H1 (cell line): ENCODE results near the gene DGCR6L. TPM values are rescaled to one million over a fixed set of nuclear protein-coding genes. Genes with fewer than 3 reads are reported as not detected.
"Not testable (repeated sequence)": the region's sequence is repeated elsewhere in the genome, so short reads cannot be mapped to it uniquely, and the experiment has no call there.

ENCODE experiments used
- CTCF ChIA-PET: fragments of 300-600 bp; sonication (Branson Sonifier 250); formaldehyde crosslinking; loops from one replicate; lab custom pipeline; 2021; ENCODE audit not compliant: partially characterized antibody; lab: Charles Lee
- POLR2A ChIA-PET: fragments of 300-600 bp; sonication (Branson Sonifier 250); formaldehyde crosslinking; loops from one replicate; lab custom pipeline; 2021; ENCODE audit warnings: inconsistent platforms; ENCODE audit not compliant: partially characterized antibody; lab: Charles Lee
- DNase-seq, 2 experiments: peaks; one replicate each; pipeline versions ENCODE4 v3.0.0 to v3.0.0-alpha.2; 2010 to 2022; ENCODE audit warnings: low spot score in 2 of 2, low read depth in 1 of 2, mixed read lengths in 1 of 2
- FAIRE-seq: peaks from 2 replicates; lab custom pipeline; 2011; peaks lifted over from hg19 to GRCh38; lab: Jason Lieb, UNC
- H2AFZ ChIP-seq: 2 replicates; pipeline ENCODE4 v1.8.1; 2012; ENCODE audit warnings: low read length, inconsistent platforms
- H2AK5ac ChIP-seq: 2 replicates; pipeline ENCODE4 v1.6.1; 2013; ENCODE audit warnings: low read depth, low read length
- H2BK120ac ChIP-seq: replicated peaks from 2 replicates; pipeline ENCODE3; 2013; ENCODE audit warnings: low read depth, low read length, inconsistent platforms
- H2BK12ac ChIP-seq: 2 replicates; pipeline ENCODE4 v1.6.1; 2013; ENCODE audit warnings: low read depth, low read length
- H2BK15ac ChIP-seq: 2 replicates; pipeline ENCODE4 v1.6.1; 2013; ENCODE audit warnings: low read length
- H2BK20ac ChIP-seq: 2 replicates; pipeline ENCODE4 v1.6.1; 2013; ENCODE audit warnings: low read length
- H2BK5ac ChIP-seq: 2 replicates; pipeline ENCODE4 v1.6.1; 2013; ENCODE audit warnings: low read depth, low read length
- H3K14ac ChIP-seq: 2 replicates; pipeline ENCODE4 v1.6.1; 2013; ENCODE audit warnings: inconsistent platforms; ENCODE audit not compliant: insufficient read length
- H3K18ac ChIP-seq: 2 replicates; pipeline ENCODE4 v1.6.1; 2013; ENCODE audit warnings: low read length; ENCODE audit errors: extremely low read depth
- H3K23ac ChIP-seq: 2 replicates; pipeline ENCODE4 v1.6.1; 2013; ENCODE audit warnings: inconsistent platforms; ENCODE audit not compliant: insufficient read length
- H3K23me2 ChIP-seq: 2 replicates; pipeline ENCODE4 v1.6.1; 2013; ENCODE audit warnings: low read depth, low read length
- H3K27ac ChIP-seq: 2 replicates; pipeline ENCODE4 v1.6.1; 2011; ENCODE audit warnings: low read depth, low read length, inconsistent platforms
- H3K27me3 ChIP-seq, 4 experiments: replicated peaks in 1 of 4; 1 replicate in 1 of 4; 2 replicates in 3 of 4; pipeline versions ENCODE4 v1.6.1 to v1.8.1; 2011 to 2013; ENCODE audit warnings: low read length in 3 of 4, mild to moderate bottlenecking in 3 of 4, inconsistent platforms in 2 of 4, mixed read lengths in 2 of 4, moderate library complexity in 1 of 4; ENCODE audit not compliant: control insufficient read depth in 3 of 4, insufficient read depth in 3 of 4; ENCODE audit errors: extremely low read depth in 1 of 4
- H3K36me3 ChIP-seq, 4 experiments: 2 replicates each; pipeline versions ENCODE4 v1.6.1 to v1.8.1; 2011 to 2013; ENCODE audit warnings: mild to moderate bottlenecking in 4 of 4, low read length in 3 of 4, moderate library complexity in 2 of 4, control low read depth in 1 of 4, inconsistent platforms in 1 of 4; ENCODE audit not compliant: insufficient read depth in 4 of 4, control insufficient read depth in 2 of 4
- H3K4ac ChIP-seq: replicated peaks from 2 replicates; pipeline ENCODE3; 2013; ENCODE audit warnings: low read length, low read depth, mixed read lengths, inconsistent platforms; ENCODE audit not compliant: insufficient read length
- H3K4me1 ChIP-seq, 4 experiments: replicated peaks in 1 of 4; 1 replicate in 1 of 4; 2 replicates in 3 of 4; pipeline versions ENCODE4 v1.6.1 to v1.8.1; 2011 to 2013; ENCODE audit warnings: low read length in 3 of 4, inconsistent platforms in 2 of 4, mixed read lengths in 1 of 4; ENCODE audit not compliant: insufficient read depth in 4 of 4, control insufficient read depth in 3 of 4
- H3K4me2 ChIP-seq, 2 experiments: 2 replicates each; pipeline versions ENCODE4 v1.6.1 to v1.8.1; 2011 to 2013; ENCODE audit warnings: low read depth in 2 of 2, low read length in 2 of 2, control low read depth in 1 of 2, inconsistent platforms in 1 of 2, mild to moderate bottlenecking in 1 of 2; ENCODE audit not compliant: insufficient read depth in 1 of 2
- H3K4me3 ChIP-seq, 4 experiments: fragments of 200-600, 300-600 bp in 1 of 4; sonication (generic), shearing (Covaris generic), sonication (Bioruptor Twin) in 1 of 4; 2 replicates each; pipeline versions ENCODE4 v1.5.1 to v1.8.1; 2011 to 2016; ENCODE audit warnings: low read length in 4 of 4, low read depth in 3 of 4, control low read depth in 2 of 4, inconsistent platforms in 2 of 4, mild to moderate bottlenecking in 2 of 4, mixed read lengths in 1 of 4, moderate library complexity in 1 of 4; ENCODE audit not compliant: insufficient read depth in 2 of 4; ENCODE audit errors: extremely low read depth in 1 of 4
- H3K56ac ChIP-seq: replicated peaks from 2 replicates; pipeline ENCODE3; 2013; ENCODE audit warnings: low read depth, mild to moderate bottlenecking, mixed read lengths, low read length, inconsistent platforms; ENCODE audit not compliant: insufficient read length
- H3K79me1 ChIP-seq: 2 replicates; pipeline ENCODE4 v1.6.1; 2013; ENCODE audit warnings: low read depth, low read length, control low read depth
- H3K79me2 ChIP-seq, 2 experiments: 2 replicates each; pipeline versions ENCODE4 v1.6.1 to v1.8.1; 2012 to 2013; ENCODE audit warnings: low read length in 2 of 2, mild to moderate bottlenecking in 2 of 2, inconsistent platforms in 1 of 2; ENCODE audit not compliant: insufficient read depth in 2 of 2, control insufficient read depth in 1 of 2
- H3K9ac ChIP-seq, 4 experiments: replicated peaks in 1 of 4; 1 replicate in 1 of 4; 2 replicates in 3 of 4; pipeline versions ENCODE4 v1.6.1 to v1.8.1; 2011 to 2013; ENCODE audit warnings: low read depth in 3 of 4, low read length in 3 of 4, control low read depth in 2 of 4, mild to moderate bottlenecking in 2 of 4, moderate library complexity in 2 of 4, inconsistent platforms in 1 of 4; ENCODE audit errors: extremely low read depth in 1 of 4
- H3K9me3 ChIP-seq, 2 experiments: 2 replicates each; pipeline versions ENCODE4 v1.6.1 to v1.8.1; 2012 to 2013; ENCODE audit warnings: mild to moderate bottlenecking in 2 of 2, moderate library complexity in 2 of 2, control low read depth in 1 of 2, inconsistent platforms in 1 of 2, low read depth in 1 of 2, low read length in 1 of 2, mixed read lengths in 1 of 2; ENCODE audit not compliant: insufficient read depth in 2 of 2
- H4K20me1 ChIP-seq, 2 experiments: replicated peaks in 1 of 2; 2 replicates each; pipeline versions ENCODE3 to v1.8.1; 2011 to 2013; ENCODE audit warnings: inconsistent platforms in 2 of 2, low read length in 2 of 2, mild to moderate bottlenecking in 1 of 2; ENCODE audit not compliant: insufficient read depth in 2 of 2, control insufficient read depth in 1 of 2
- H4K5ac ChIP-seq: 2 replicates; pipeline ENCODE4 v1.6.1; 2013; ENCODE audit warnings: low read length, low read depth, mixed read lengths, inconsistent platforms; ENCODE audit not compliant: insufficient read length
- H4K8ac ChIP-seq: 2 replicates; pipeline ENCODE4 v1.8.0; 2013; ENCODE audit warnings: mild to moderate bottlenecking, moderate library complexity, low read length, inconsistent platforms; ENCODE audit not compliant: insufficient read depth; ENCODE audit errors: extremely low read depth
- H4K91ac ChIP-seq: replicated peaks from 2 replicates; pipeline ENCODE3; 2013; ENCODE audit warnings: low read length, mixed read lengths, inconsistent platforms; ENCODE audit not compliant: insufficient read length
- CHD2 ChIP-seq: IDR thresholded peaks from 2 replicates; pipeline ENCODE4 v1.6.1; 2012; ENCODE audit warnings: low read length, improper control_type of control experiment
- POLR2AphosphoS5 ChIP-seq: IDR thresholded peaks from 2 replicates; pipeline ENCODE4 v1.6.1; 2011; ENCODE audit warnings: low read depth, low read length
- WGBS, 2 experiments: shearing (Covaris generic) in 1 of 2; methylation state at CpG; one replicate each; pipeline versions ENCODE4 v1.1.6 to v1.1.7; 2013 to 2015; ENCODE audit warnings: low lambda C conversion rate in 2 of 2, mixed read lengths in 2 of 2, inconsistent platforms in 1 of 2, low coverage in 1 of 2, missing lambda C conversion rate in 1 of 2; ENCODE audit not compliant: insufficient replicate concordance in 2 of 2, insufficient coverage in 1 of 2, insufficient read length in 1 of 2; ENCODE audit errors: extremely low coverage in 1 of 2, missing lambda C conversion rate in 1 of 2; 5-methylcytosine and 5-hydroxymethylcytosine counted together
- polyA plus RNA-seq, 7 experiments: library from polyadenylated mRNA; depleted of rRNA in 3 of 7; stranded (reverse) in 5 of 7; unstranded in 2 of 7; fragments of >200 nt in 5 of 7; fragments of 200-250 nt in 2 of 7; gene quantifications; 1 replicate in 5 of 7; 2 replicates in 1 of 7; 4 replicates in 1 of 7; pipeline versions ENCODE4 v1.2.1 to v1.2.3, GENCODE V29; 2011 to 2013; ENCODE audit warnings: missing spikeins in 2 of 7, mixed read lengths in 2 of 7
- total RNA-seq: library from RNA; stranded (reverse); fragmentation: NEBNext Ultra II Directional; extraction: Animal tissue kit (Norgen Biotek cat#: 25700); gene quantifications from 2 replicates; pipeline ENCODE4 v1.2.1, GENCODE V29; 2021

DGCR6L gene
- total and polyA plus RNA-seq, 2 of the 8 experiments (the other 6 are each of a cell fraction or from before 2014, with no cell fraction given) = 43.6 to 72.6 TPM

GRCh38 chr22:20271114-20271994, 48.5 kb downstream of the DGCR6L start (continued):
- TF ChIP-seq POLR2AphosphoS5 (no peak), CHD2 (no peak)

DNA sequence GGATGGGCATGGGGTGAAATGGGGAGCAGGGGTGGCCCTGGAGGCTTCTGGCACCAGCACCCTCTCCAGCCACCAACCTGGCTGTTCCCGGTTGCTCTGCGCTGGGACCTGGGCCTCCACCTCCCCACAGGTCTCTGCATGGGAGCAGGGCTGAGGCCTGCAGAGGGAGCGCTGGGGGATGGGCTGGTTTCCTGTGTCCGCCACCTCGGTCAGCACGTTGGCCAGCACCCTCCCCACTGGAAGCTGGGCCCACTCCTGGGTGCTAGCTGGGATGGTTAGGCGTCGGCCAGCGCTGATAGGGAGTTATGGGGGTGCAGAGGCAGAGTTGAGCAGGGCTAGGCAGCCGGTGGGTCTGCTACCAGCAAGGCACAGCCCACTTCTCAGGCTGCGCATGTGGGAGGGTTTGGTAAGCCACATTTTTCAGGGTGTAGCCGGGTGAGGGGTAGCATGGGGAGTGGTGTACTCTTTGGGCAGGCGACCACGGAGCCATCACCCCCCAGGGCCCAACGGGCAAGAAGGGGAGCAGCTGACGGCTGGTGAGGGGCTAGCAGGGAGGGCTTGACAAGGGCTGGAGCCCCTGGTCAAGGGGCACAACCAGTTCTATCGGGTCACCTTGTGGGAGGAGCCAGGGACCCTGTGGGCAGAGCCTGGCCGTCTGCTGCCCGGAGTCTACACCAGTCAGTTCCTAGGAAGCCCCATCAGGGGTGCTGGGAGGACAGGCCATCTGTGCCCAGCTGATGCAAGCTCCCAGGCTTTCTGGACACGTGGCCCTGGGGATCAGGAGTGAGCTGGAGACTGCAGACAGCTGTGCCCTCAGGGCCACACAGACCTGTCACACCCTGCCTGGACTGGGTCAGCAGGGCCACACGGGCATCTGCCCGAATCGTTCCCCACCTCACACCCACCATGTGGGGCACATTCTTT, 49.4 kb downstream of the DGCR6L start:
- H4K5ac ChIP-seq, H3K79me1 ChIP-seq, H3K9me3 ChIP-seq, H3K23ac ChIP-seq, H2BK120ac ChIP-seq, H3K27ac ChIP-seq, H4K20me1 ChIP-seq, H2AK5ac ChIP-seq, H2BK5ac ChIP-seq, H2AFZ ChIP-seq, H4K91ac ChIP-seq, DNase-seq, H2BK15ac ChIP-seq, H2BK20ac ChIP-seq, H3K79me2 ChIP-seq, H3K56ac ChIP-seq, H3K4me3 ChIP-seq, H3K23me2 ChIP-seq, H3K36me3 ChIP-seq, H3K4me2 ChIP-seq, H3K9ac ChIP-seq, H3K14ac ChIP-seq, FAIRE-seq, H3K27me3 ChIP-seq, H3K4ac ChIP-seq: not testable (repeated sequence)
- H2BK12ac ChIP-seq = peak overlapping the region; percentile 39; the same call in 1 of the 2 replicates
- peak overlapping the region; percentile 35 for H4K8ac ChIP-seq
- H3K18ac ChIP-seq = peak overlapping the region; percentile 48; the same call in 1 of the 2 replicates
- CTCF ChIA-PET = interaction anchor here (0.7 to 4.8 kb wide), 11 partner anchors 12 to 1303 kb away, joined by 3 to 20 read pairs (median 5); no protein-coding TSS in a partner anchor
- WGBS, 2 experiments = 83% methylated on average over 18 of the region's 23 CpGs; no CpG with 5 or more reads in 1 of the 2 experiments
- peaks cover 0 to 10% (median 7%) of the 10 kb centered on the region in 4 experiments; a peak in 5 of 7 replicates for H3K4me1 ChIP-seq
- POLR2A ChIA-PET = interaction anchor here (0.5 to 1.6 kb wide), 3 partner anchors 65 to 584 kb away, joined by 3 read pairs; no protein-coding TSS in a partner anchor
